K562 (cell line): ENCODE measurements around the gene WNT2. TPM values are rescaled to one million over a fixed set of nuclear protein-coding genes. Genes with fewer than 3 reads are reported as not detected.

ENCODE experiments used
- ATAC-seq: fragments of 200-7000 bp; cut with Tn5 transposase; 3 replicates; pipeline ENCODE4 v1.9.1; 2020; ENCODE audit warnings: moderate library complexity
- BruUV-seq: library from RNA; stranded (reverse); fragments of 400-500 nt; replicated peaks from 2 replicates; lab custom pipeline; 2021; lab: Mats Ljungman, UMichigan
- CTCF ChIA-PET: fragments of 300-600 bp; formaldehyde crosslinking; extraction: SDS; loops from one replicate; lab custom pipeline; 2021; ENCODE audit warnings: low intra/inter-chr PET ratio; lab: Yijun Ruan, JAX
- POLR2A ChIA-PET: fragments of 300-600, 350-650 bp; sonication (Branson Sonifier 250); formaldehyde crosslinking; extraction: SDS; loops from one replicate; lab custom pipeline; 2021; ENCODE audit warnings: antibody characterized with exemption, inconsistent platforms; lab: Yijun Ruan, JAX
- DNase-seq, 4 experiments: peaks; one replicate each; pipeline versions ENCODE4 v3.0.0 to v3.0.0-alpha.2; 2011 to 2018; ENCODE audit warnings: low spot score in 3 of 4, mixed read lengths in 3 of 4; ENCODE audit errors: extremely low read depth in 1 of 4
- FAIRE-seq: peaks from 2 replicates; lab custom pipeline; 2011; peaks lifted over from hg19 to GRCh38; lab: Jason Lieb, UNC
- H2AFZ ChIP-seq: 2 replicates; pipeline ENCODE4 v1.6.0; 2011; ENCODE audit warnings: low read depth, low read length, control low read depth, inconsistent platforms
- H3K27ac ChIP-seq: fragments of 200-600 bp; 3 replicates; pipeline ENCODE4 v1.8.0; 2011; ENCODE audit warnings: low read depth, mild to moderate bottlenecking, control low read depth, inconsistent platforms, low read length, moderate library complexity, mixed read lengths; ENCODE audit errors: extremely low read depth
- H3K27me3 ChIP-seq, 2 experiments: fragments of 300-600 bp in 1 of 2; 2 replicates in 1 of 2; 3 replicates in 1 of 2; pipeline versions ENCODE4 v1.6.0 to v1.8.0; 2011; ENCODE audit warnings: inconsistent platforms in 2 of 2, low read length in 2 of 2, mild to moderate bottlenecking in 1 of 2, mixed read lengths in 1 of 2, moderate library complexity in 1 of 2; ENCODE audit not compliant: control insufficient read depth in 2 of 2, insufficient read depth in 2 of 2
- H3K36me3 ChIP-seq: fragments of 300-600 bp; 3 replicates; pipeline ENCODE4 v1.8.0; 2011; ENCODE audit warnings: mild to moderate bottlenecking, low read length, inconsistent platforms; ENCODE audit not compliant: control insufficient read depth, insufficient read depth
- H3K4me1 ChIP-seq, 2 experiments: fragments of 200-600 bp in 1 of 2; replicated peaks in 1 of 2; 2 replicates in 1 of 2; 3 replicates in 1 of 2; pipeline versions ENCODE4 v1.5.1 to v1.8.0; 2011; ENCODE audit warnings: inconsistent platforms in 2 of 2, low read length in 2 of 2, mild to moderate bottlenecking in 1 of 2, mixed read lengths in 1 of 2, moderate library complexity in 1 of 2; ENCODE audit not compliant: control insufficient read depth in 2 of 2, insufficient read depth in 2 of 2
- H3K4me2 ChIP-seq: 2 replicates; pipeline ENCODE4 v1.6.1; 2011; ENCODE audit warnings: low read length, control low read depth, inconsistent platforms, mixed read lengths; ENCODE audit not compliant: insufficient read depth
- H3K4me3 ChIP-seq: fragments of 200-600 bp; sonication (generic), shearing (Covaris generic); 2 replicates; pipeline ENCODE4 v1.5.1; 2016; ENCODE audit warnings: control low read depth, inconsistent platforms
- H3K79me2 ChIP-seq: fragments of 200-600 bp; 3 replicates; pipeline ENCODE4 v1.8.0; 2011; ENCODE audit warnings: low read length, inconsistent platforms; ENCODE audit not compliant: control insufficient read depth, insufficient read depth
- H3K9ac ChIP-seq, 2 experiments: 2 replicates each; pipeline versions ENCODE4 v1.6.0 to v1.6.1; 2011; ENCODE audit warnings: low read depth in 2 of 2, low read length in 2 of 2, control low read depth in 1 of 2, inconsistent platforms in 1 of 2, mild to moderate bottlenecking in 1 of 2, mixed read lengths in 1 of 2; ENCODE audit not compliant: insufficient read depth in 1 of 2
- H3K9me1 ChIP-seq: one replicate; pipeline ENCODE4 v1.6.0; 2011; ENCODE audit warnings: inconsistent platforms, mild to moderate bottlenecking, low read length, moderate library complexity; ENCODE audit not compliant: control insufficient read depth, insufficient read depth
- H3K9me3 ChIP-seq: replicated peaks from 2 replicates; pipeline ENCODE4 v1.5.1; 2011; ENCODE audit warnings: low read depth, low read length, inconsistent platforms; ENCODE audit not compliant: control insufficient read depth, insufficient read depth
- H4K20me1 ChIP-seq: replicated peaks from 2 replicates; pipeline ENCODE4 v1.6.1; 2011; ENCODE audit warnings: low read length, inconsistent platforms, mixed read lengths; ENCODE audit not compliant: control insufficient read depth, insufficient read depth
- ATF1 ChIP-seq, 2 experiments: fragments of 450-650 bp in 1 of 2; IDR thresholded peaks; 2 replicates each; pipeline ENCODE4 v1.6.1; 2016; ENCODE audit warnings: missing compliant biosample characterization in 1 of 2, missing genetic modification characterization in 1 of 2
- E2F6 ChIP-seq, 2 experiments: IDR thresholded peaks; 2 replicates each; pipeline ENCODE4 v1.6.1; 2011; ENCODE audit warnings: borderline replicate concordance in 1 of 2, control low read depth in 1 of 2, low read depth in 1 of 2, low read length in 1 of 2, mild to moderate bottlenecking in 1 of 2, mixed read lengths in 1 of 2, moderate library complexity in 1 of 2; ENCODE audit not compliant: insufficient read depth in 1 of 2, insufficient read length in 1 of 2, poor library complexity in 1 of 2, severe bottlenecking in 1 of 2; ENCODE audit errors: extremely low read depth in 1 of 2
- HIVEP1 ChIP-seq: fragments of 250-450 bp; sonication (Bioruptor Pico); IDR thresholded peaks from 2 replicates; pipeline ENCODE4 v1.4.0; 2020; ENCODE audit warnings: mild to moderate bottlenecking
- HOXB6 ChIP-seq: fragments of 250-450 bp; sonication (Bioruptor Pico); IDR thresholded peaks from 2 replicates; pipeline ENCODE4 v1.5.1; 2022; ENCODE audit warnings: mild to moderate bottlenecking, borderline replicate concordance
- MCM5 ChIP-seq: fragments of 450-650 bp; IDR thresholded peaks from 2 replicates; pipeline ENCODE4 v1.6.1; 2016; ENCODE audit warnings: low read depth
- MCM7 ChIP-seq, 2 experiments: fragments of 450-650 bp; IDR thresholded peaks; 2 replicates each; pipeline ENCODE4 v1.6.1; 2016 to 2018
- RHOXF2B ChIP-seq: fragments of 250-450 bp; sonication (Bioruptor Pico); conservative IDR thresholded peaks from 2 replicates; pipeline ENCODE4 v1.5.1; 2021
- SIRT6 ChIP-seq: IDR thresholded peaks from one replicate; pipeline ENCODE4 v1.6.1; 2012; ENCODE audit warnings: low read depth, mild to moderate bottlenecking, control low read depth, inconsistent platforms, low read length, moderate library complexity
- SPI1 ChIP-seq: IDR thresholded peaks from 2 replicates; pipeline ENCODE4 v1.6.1; 2011; ENCODE audit warnings: low read depth, low read length, control low read depth, borderline replicate concordance
- SRSF1 ChIP-seq: fragments of 200-400 bp; formaldehyde crosslinking; IDR thresholded peaks from 2 replicates; pipeline ENCODE4 v1.6.1; 2017; ENCODE audit warnings: mild to moderate bottlenecking, low read depth, low read length, moderate library complexity
- TRIM24 ChIP-seq, 2 experiments: fragments of 450-650 bp; IDR thresholded peaks; 2 replicates each; pipeline ENCODE4 v1.6.1; 2016
- U2AF1 ChIP-seq: fragments of 200-400 bp; formaldehyde crosslinking; optimal IDR thresholded peaks from 2 replicates; pipeline ENCODE3; 2017; ENCODE audit warnings: mild to moderate bottlenecking, low read depth, low read length, moderate library complexity
- XRCC4 ChIP-seq: IDR thresholded peaks from one replicate; pipeline ENCODE4 v1.6.1; 2011; ENCODE audit not compliant: insufficient read depth, insufficient read length; ENCODE audit errors: extremely low read depth
- XRCC5 ChIP-seq: fragments of 200-400 bp; formaldehyde crosslinking; IDR thresholded peaks from 2 replicates; pipeline ENCODE4 v1.6.1; 2017; ENCODE audit warnings: low read depth, mild to moderate bottlenecking, low read length
- ZNF431 ChIP-seq: sonication (generic); formaldehyde crosslinking; IDR thresholded peaks from 2 replicates; pipeline ENCODE4 v1.8.0; 2022; ENCODE audit warnings: mild to moderate bottlenecking, missing genetic modification reagents
- ZNF511 ChIP-seq: sonication (generic); formaldehyde crosslinking; IDR thresholded peaks from 2 replicates; pipeline ENCODE4 v1.8.0; 2022; ENCODE audit warnings: mild to moderate bottlenecking, missing genetic modification reagents
- in situ Hi-C: fragments of 300-500 bp; cut with MboI; formaldehyde crosslinking; loops from 4 replicates; pipeline ENCODE4 v1.15.0; 2018; ENCODE audit warnings: inconsistent platforms, mixed read lengths
- intact Hi-C: fragments of 100-400 bp; cut with micrococcal nuclease; formaldehyde crosslinking; loops from 2 replicates; pipeline ENCODE4 v1.14.2; 2022
- polyA plus RNA-seq, 8 experiments: library from polyadenylated mRNA; depleted of rRNA in 4 of 8; stranded (reverse) in 5 of 8; unstranded in 3 of 8; fragments of >200 nt; fragmentation: Nextera tagmentation in 2 of 8; fragmentation: Illumina TruSeq in 1 of 8; extraction: Ambion mirVana in 2 of 8; extraction: Trizol in 1 of 8; gene quantifications; 2 replicates each; pipeline versions ENCODE4 v1.2.1 to v1.2.3, GENCODE V29; 2011 to 2014; ENCODE audit warnings: inconsistent platforms in 1 of 8, missing spikeins in 1 of 8
- total RNA-seq, 7 experiments: library from RNA; depleted of rRNA in 6 of 7; stranded (reverse); fragments of >200 nt in 6 of 7; fragmentation: Illumina TruSeq in 2 of 7; extraction: Trizol in 2 of 7; gene quantifications; 2 replicates each; pipeline versions ENCODE4 v1.2.1 to v1.2.3, GENCODE V29; 2011 to 2021; ENCODE audit warnings: low replicate concordance in 1 of 7

The WNT2 gene
- total and polyA plus RNA-seq, 9 of the 15 experiments (the other 6 are each of a cell fraction or from before 2014, with no cell fraction given) = 0.04 TPM; not detected in 8

DNA sequence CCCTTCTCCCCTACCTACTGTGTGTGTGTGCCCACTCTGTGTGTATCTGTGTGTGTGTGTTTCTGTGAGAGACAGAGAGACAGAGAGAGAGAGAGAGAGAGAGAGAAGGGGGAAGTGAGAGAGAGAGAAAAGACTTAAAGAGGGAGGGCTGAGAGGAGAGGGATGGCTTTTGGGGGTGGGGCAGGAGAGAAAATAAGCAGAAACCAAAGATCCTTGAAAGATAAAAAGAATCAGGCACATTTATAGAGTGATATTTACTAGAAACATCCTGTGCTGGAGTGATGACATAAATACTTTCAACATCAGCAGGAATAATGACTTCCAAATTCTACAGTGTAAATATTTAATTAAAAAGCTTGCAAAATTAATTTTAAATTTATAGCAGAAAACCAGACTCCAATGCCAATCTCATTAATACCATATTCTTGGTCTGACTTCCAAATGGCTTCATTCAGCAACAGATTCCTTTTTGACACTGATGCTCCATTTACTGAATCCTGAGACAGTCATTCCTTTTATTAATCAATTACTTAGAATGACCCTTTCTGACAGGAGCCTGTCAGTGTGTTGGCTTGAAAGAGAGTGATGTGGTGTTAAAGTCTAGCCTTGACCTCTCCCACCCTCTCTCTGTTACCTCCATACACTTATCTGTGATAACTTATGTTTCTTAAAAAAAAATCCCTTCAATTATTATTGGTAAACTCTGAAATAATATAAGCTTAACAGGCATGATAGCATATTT, 41.7 kb upstream of the WNT2 start:
- no peaks in the 10 kb centered on the region for H3K36me3 ChIP-seq
- DNase-seq (no peak), FAIRE-seq (no peak), ATAC-seq (no peak)
- no peaks in the 10 kb centered on the region for H3K4me1 ChIP-seq
- H3K9me3 ChIP-seq = no peaks in the 10 kb centered on the region
- CTCF ChIA-PET = no interaction called here
- no peaks in the 10 kb centered on the region for H3K9me1 ChIP-seq
- H3K79me2 ChIP-seq = no peaks in the 10 kb centered on the region
- POLR2A ChIA-PET = no interaction called here
- H3K4me3 ChIP-seq = no peak overlapping the region
- no peak overlapping the region for H3K9ac ChIP-seq
- TF ChIP-seq U2AF1 (no peak), ATF1 (CRISPR knock-in tag; IDR thresholded peaks at IDR 0.05) (no peak), ATF1 (tag; IDR thresholded peaks at IDR 0.05) (no peak), HIVEP1 (CRISPR knock-in tag) (no peak), XRCC4 (no peak), RHOXF2B (no peak), MCM5 (no peak), HOXB6 (CRISPR knock-in tag) (no peak), SPI1 (no peak), SIRT6 (no peak), MCM7 (IDR thresholded peaks at IDR 0.05) (no peak), XRCC5 (no peak), ZNF511 (CRISPR knock-in tag) (no peak), ZNF431 (no peak), E2F6 (IDR thresholded peaks at IDR 0.05; ENCODE audit: borderline replicate concordance in 1 of 2, extremely low read depth in 1 of 2, insufficient read depth in 1 of 2, insufficient read length in 1 of 2, low read depth in 1 of 2, low read length in 1 of 2, poor library complexity in 1 of 2, severe bottlenecking in 1 of 2) (no peak), TRIM24 (IDR thresholded peaks at IDR 0.05) (no peak), SRSF1 (no peak)
- in situ Hi-C loops = no loop called here
- no peaks in the 10 kb centered on the region for H4K20me1 ChIP-seq
- intact Hi-C loops = no loop called here
- BruUV-seq = no TSS peak
- H3K4me2 ChIP-seq = no peak overlapping the region
- no peak overlapping the region for H2AFZ ChIP-seq
- H3K27ac ChIP-seq = no peak overlapping the region
- H3K27me3 ChIP-seq = no peaks in the 10 kb centered on the region; a peak in 1 of 5 replicates
